Measurements from ENCODE around the gene ZBTB40. TPM values are rescaled to one million over a fixed set of nuclear protein-coding genes. Genes with fewer than 3 reads are reported as not detected.

The ZBTB40 gene
- total RNA-seq, 1 donor from 2014 or later, result 7.4 TPM

DNA sequence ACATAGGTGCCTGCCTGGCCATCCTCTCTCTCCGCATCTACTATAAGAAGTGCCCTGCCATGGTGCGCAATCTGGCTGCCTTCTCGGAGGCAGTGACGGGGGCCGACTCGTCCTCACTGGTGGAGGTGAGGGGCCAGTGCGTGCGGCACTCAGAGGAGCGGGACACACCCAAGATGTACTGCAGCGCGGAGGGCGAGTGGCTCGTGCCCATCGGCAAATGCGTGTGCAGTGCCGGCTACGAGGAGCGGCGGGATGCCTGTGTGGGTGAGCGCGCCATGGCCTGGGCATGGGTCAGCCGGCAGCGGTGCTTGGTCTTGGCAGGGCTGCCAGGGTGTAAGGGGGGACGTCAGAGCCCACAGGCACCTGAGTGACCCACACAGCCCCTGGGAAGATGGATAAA is 125.0 kb downstream of the ZBTB40 start:
- Histone ChIP-seq H3K4me3 (ENCODE audit: low read depth, low read length) (no peak overlapping the region), H3K27me3 (ENCODE audit: control insufficient read depth, insufficient read depth, low read length) (peaks cover 4% of the 10 kb centered on the region), H3K36me3 (ENCODE audit: control insufficient read depth, insufficient read depth, low read length) (no peaks in the 10 kb centered on the region)
- no peak for DNase-seq (ENCODE audit: low read depth)
- TF ChIP-seq, protein P1, sequence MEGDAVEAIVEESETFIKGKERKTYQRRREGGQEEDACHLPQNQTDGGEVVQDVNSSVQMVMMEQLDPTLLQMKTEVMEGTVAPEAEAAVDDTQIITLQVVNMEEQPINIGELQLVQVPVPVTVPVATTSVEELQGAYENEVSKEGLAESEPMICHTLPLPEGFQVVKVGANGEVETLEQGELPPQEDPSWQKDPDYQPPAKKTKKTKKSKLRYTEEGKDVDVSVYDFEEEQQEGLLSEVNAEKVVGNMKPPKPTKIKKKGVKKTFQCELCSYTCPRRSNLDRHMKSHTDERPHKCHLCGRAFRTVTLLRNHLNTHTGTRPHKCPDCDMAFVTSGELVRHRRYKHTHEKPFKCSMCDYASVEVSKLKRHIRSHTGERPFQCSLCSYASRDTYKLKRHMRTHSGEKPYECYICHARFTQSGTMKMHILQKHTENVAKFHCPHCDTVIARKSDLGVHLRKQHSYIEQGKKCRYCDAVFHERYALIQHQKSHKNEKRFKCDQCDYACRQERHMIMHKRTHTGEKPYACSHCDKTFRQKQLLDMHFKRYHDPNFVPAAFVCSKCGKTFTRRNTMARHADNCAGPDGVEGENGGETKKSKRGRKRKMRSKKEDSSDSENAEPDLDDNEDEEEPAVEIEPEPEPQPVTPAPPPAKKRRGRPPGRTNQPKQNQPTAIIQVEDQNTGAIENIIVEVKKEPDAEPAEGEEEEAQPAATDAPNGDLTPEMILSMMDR (IDR thresholded peaks at IDR 0.05; ENCODE audit: insufficient read depth, low read length, severe bottlenecking), result no peak
- FAIRE-seq, result no peak

DNA sequence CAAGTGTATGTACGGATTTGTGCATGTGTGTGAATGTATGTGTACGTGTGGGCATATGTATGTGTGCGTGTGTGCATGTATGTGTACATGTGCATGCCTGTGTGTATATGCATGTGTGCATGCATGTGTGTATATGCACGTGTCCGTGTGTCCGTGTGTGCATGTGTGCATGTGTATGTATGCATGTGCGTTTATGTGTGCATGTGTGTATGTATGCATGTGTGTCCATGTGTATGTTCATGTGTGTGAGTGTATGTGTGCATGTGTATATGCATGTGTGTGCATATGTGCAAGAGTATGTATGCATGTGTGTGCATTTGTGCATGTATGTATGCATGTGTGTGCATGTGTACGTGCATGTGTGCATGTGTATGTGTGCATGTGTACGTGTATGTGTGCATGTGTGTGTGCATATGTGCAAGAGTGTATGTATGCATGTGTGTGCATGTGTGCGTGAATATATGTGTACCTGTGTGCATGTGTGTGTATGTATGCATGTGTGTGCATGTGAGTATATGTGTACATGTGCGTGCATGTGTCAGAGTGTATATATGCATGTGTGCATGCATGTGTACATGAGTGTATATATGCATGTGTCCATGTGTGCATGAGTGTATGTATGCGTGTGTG is 127.2 kb downstream of the ZBTB40 start:
- H3K36me3 ChIP-seq (ENCODE audit: control insufficient read depth, insufficient read depth, low read length), result no peaks in the 10 kb centered on the region
- FAIRE-seq (peak; percentile 100), DNase-seq (ENCODE audit: low read depth) (no peak)
- TF ChIP-seq, protein P1 (IDR thresholded peaks at IDR 0.05; ENCODE audit: insufficient read depth, low read length, severe bottlenecking), result no peak
- peaks cover 4% of the 10 kb centered on the region for H3K27me3 ChIP-seq (ENCODE audit: control insufficient read depth, insufficient read depth, low read length)
- H3K4me3 ChIP-seq (ENCODE audit: low read depth, low read length), result no peak overlapping the region

DNA sequence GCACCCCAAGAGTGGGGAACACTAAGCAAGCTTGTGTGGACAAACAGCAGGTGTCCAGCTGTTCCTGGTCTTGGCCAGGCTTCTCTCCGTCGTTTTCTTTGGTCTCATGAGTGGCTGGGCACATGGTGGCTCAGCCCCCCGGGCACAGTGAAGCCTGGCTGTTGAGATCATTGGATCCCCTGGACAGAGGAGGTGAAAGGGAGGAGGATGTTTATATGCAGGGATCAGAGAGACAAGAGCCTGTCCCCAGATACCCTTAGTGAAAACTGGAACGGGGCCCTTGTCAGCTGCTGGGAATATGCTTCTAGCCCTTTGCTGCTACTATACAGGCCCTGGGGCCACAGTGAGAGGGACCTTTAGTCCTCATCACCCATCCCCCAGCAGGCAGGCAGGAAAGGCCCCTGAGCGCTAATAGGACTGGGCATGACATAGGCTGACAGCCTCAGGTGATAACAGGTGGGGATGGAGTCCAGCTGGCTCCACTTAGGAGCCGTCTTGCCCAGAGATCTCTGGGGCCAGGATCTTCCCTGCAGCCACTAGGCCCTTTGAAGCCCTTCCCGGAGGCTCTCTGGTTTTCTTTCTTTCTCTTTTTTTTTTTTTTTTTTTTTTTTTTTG is 128.0 kb downstream of the ZBTB40 start:
- FAIRE-seq, result no peak
- Histone ChIP-seq H3K4me3 (ENCODE audit: low read depth, low read length) (no peak overlapping the region), H3K36me3 (ENCODE audit: control insufficient read depth, insufficient read depth, low read length) (no peaks in the 10 kb centered on the region), H3K27me3 (ENCODE audit: control insufficient read depth, insufficient read depth, low read length) (peaks cover 4% of the 10 kb centered on the region)
- DNase-seq (ENCODE audit: low read depth), result no peak
- TF ChIP-seq, protein P1 (IDR thresholded peaks at IDR 0.05; ENCODE audit: insufficient read depth, low read length, severe bottlenecking), result no peak

Other genes starting within 250 kb of the ZBTB40 start
- not detected in 2 replicates for gene EPHA8, start 111.6 kb downstream of the ZBTB40 start, total RNA-seq
- gene C1QA, start 184.8 kb downstream of the ZBTB40 start, total RNA-seq, result not detected in 2 replicates
- gene C1QC, start 191.8 kb downstream of the ZBTB40 start, total RNA-seq, result not detected in 2 replicates
- not detected in 2 replicates for gene C1QB, start 201.4 kb downstream of the ZBTB40 start, total RNA-seq

Measured in bronchial epithelial cell (primary cell).